Thyroid gland (tissue), 4 donors: Measurements from ENCODE around the gene FOXO6.

ENCODE experiments used
- POLR2A ChIP-seq, 2 donors: fragments of 450-650 bp; IDR thresholded peaks; one replicate each; pipeline ENCODE4 v1.6.1; 2017; ENCODE audit warnings: antibody characterized with exemption in 2 of 2, mild to moderate bottlenecking in 2 of 2, moderate library complexity in 1 of 2
- TF ChIP-seq, protein P1 (sequence below), 6 experiments: fragments of 200-600 bp in 3 of 6; fragments of 450-650 bp in 3 of 6; sonication (generic) in 3 of 6; IDR thresholded peaks; one replicate each; pipeline ENCODE4 v1.5.1; 2016 to 2019; ENCODE audit warnings: antibody characterized with exemption in 6 of 6, mild to moderate bottlenecking in 2 of 6, inconsistent platforms in 1 of 6, moderate library complexity in 1 of 6

DNA sequence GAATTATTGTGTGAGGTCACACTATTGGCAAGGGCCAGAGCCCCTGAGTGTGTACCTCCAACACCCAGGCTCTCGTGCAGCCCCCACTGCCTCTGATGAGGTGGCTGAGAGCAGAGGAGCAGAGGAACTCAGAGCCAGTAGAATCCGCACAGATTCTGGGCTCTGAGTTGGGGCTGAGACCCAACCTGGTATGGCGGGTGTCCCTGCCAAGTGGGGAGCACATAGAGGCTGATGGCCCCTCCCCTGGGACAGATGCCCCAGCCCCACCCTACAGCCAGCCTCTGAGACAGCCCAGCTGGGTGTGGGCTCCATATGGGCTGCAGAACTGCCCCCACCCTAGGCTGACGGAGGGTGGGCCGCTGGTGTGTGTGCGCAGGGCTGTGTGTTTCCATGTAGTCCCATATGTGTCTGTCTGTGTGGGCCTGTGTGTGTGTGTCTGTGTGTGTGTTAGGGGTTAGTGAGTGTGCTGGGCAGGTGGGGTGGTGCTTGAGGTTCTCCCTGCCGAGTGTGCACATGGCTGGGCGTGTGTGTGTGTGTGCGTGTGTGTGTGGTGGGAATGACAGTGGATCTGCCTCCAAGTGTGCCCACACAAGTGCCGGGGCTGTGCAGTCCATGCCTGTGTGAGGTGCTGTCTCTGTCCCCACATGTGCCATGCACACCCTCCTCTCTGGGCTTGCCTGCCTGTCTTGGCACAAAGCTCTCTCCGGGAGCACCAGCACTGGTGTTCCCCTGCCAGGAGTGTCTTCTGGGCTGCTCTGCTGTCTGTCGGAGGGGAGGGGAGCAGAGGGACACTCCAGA, 24.4 kb downstream of the FOXO6 start:
- TF ChIP-seq, protein P1, sequence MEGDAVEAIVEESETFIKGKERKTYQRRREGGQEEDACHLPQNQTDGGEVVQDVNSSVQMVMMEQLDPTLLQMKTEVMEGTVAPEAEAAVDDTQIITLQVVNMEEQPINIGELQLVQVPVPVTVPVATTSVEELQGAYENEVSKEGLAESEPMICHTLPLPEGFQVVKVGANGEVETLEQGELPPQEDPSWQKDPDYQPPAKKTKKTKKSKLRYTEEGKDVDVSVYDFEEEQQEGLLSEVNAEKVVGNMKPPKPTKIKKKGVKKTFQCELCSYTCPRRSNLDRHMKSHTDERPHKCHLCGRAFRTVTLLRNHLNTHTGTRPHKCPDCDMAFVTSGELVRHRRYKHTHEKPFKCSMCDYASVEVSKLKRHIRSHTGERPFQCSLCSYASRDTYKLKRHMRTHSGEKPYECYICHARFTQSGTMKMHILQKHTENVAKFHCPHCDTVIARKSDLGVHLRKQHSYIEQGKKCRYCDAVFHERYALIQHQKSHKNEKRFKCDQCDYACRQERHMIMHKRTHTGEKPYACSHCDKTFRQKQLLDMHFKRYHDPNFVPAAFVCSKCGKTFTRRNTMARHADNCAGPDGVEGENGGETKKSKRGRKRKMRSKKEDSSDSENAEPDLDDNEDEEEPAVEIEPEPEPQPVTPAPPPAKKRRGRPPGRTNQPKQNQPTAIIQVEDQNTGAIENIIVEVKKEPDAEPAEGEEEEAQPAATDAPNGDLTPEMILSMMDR (IDR thresholded peaks at IDR 0.05) = no peak
- TF ChIP-seq POLR2A (IDR thresholded peaks at IDR 0.05) = no peak
